Measurements from ENCODE around the gene ARHGAP30.

DNA sequence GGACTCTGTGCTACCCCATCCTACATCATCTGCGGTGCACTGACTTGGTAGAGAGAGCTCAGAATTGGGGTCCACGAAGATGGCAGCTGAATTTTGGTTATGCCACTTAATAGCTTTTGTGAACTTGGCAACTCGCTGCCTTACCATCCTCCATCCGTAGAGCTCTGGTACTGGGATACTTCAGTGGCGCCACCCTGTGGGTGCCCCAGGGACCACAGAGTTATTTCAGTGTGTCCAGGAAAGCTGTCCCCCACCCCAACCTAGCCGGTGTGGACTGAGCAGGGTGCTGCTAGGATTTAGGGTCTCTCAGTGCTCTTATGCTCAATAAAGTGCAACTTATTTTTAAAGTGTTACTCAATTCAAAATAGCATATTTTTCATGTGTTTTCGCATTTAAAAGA is 14.9 kb downstream of the ARHGAP30 start:
- TF ChIP-seq, protein P1, sequence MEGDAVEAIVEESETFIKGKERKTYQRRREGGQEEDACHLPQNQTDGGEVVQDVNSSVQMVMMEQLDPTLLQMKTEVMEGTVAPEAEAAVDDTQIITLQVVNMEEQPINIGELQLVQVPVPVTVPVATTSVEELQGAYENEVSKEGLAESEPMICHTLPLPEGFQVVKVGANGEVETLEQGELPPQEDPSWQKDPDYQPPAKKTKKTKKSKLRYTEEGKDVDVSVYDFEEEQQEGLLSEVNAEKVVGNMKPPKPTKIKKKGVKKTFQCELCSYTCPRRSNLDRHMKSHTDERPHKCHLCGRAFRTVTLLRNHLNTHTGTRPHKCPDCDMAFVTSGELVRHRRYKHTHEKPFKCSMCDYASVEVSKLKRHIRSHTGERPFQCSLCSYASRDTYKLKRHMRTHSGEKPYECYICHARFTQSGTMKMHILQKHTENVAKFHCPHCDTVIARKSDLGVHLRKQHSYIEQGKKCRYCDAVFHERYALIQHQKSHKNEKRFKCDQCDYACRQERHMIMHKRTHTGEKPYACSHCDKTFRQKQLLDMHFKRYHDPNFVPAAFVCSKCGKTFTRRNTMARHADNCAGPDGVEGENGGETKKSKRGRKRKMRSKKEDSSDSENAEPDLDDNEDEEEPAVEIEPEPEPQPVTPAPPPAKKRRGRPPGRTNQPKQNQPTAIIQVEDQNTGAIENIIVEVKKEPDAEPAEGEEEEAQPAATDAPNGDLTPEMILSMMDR (conservative IDR thresholded peaks at IDR 0.05) = no peak
- no peak for TF ChIP-seq ZFX (IDR thresholded peaks at IDR 0.05)
